ENCODE measurements around the gene ZNF442.

DNA sequence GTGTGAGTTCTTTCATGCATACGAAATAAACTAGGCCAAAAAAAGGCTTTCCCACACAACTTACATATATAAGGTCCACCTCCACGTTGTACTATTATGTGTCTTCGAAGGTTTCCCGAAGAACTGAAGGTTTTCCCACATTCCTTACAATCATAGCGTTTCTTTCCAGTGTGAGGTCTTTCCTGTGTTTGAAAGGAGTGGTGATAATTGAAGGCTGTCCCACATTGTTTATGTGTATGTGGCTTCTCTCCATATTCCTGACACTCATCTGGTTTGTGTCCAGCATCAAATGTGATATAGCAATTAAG is 14.6 kb downstream of the ZNF442 start:
- TF ChIP-seq SIN3A (IDR thresholded peaks at IDR 0.05; ENCODE audit: borderline replicate concordance, insufficient read depth, low read length) (no peak), POLR2AphosphoS5 (IDR thresholded peaks at IDR 0.05; ENCODE audit: low read depth, low read length) (no peak), TAF1 (IDR thresholded peaks at IDR 0.05; ENCODE audit: borderline replicate concordance, insufficient read depth, low read length) (no peak), FOXP2 (optimal IDR thresholded peaks at IDR 0.05; ENCODE audit: borderline replicate concordance, extremely low read depth, extremely low read length, insufficient read depth) (no peak)
- TF ChIP-seq, protein P1, sequence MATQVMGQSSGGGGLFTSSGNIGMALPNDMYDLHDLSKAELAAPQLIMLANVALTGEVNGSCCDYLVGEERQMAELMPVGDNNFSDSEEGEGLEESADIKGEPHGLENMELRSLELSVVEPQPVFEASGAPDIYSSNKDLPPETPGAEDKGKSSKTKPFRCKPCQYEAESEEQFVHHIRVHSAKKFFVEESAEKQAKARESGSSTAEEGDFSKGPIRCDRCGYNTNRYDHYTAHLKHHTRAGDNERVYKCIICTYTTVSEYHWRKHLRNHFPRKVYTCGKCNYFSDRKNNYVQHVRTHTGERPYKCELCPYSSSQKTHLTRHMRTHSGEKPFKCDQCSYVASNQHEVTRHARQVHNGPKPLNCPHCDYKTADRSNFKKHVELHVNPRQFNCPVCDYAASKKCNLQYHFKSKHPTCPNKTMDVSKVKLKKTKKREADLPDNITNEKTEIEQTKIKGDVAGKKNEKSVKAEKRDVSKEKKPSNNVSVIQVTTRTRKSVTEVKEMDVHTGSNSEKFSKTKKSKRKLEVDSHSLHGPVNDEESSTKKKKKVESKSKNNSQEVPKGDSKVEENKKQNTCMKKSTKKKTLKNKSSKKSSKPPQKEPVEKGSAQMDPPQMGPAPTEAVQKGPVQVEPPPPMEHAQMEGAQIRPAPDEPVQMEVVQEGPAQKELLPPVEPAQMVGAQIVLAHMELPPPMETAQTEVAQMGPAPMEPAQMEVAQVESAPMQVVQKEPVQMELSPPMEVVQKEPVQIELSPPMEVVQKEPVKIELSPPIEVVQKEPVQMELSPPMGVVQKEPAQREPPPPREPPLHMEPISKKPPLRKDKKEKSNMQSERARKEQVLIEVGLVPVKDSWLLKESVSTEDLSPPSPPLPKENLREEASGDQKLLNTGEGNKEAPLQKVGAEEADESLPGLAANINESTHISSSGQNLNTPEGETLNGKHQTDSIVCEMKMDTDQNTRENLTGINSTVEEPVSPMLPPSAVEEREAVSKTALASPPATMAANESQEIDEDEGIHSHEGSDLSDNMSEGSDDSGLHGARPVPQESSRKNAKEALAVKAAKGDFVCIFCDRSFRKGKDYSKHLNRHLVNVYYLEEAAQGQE (IDR thresholded peaks at IDR 0.05; ENCODE audit: insufficient read depth in 1 of 2, low read depth in 2 of 2, low read length in 2 of 2), result no peak

Measured in PFSK-1 (cell line).